ENCODE results near the gene RBBP4. TPM values are rescaled to one million over a fixed set of nuclear protein-coding genes. Genes with fewer than 3 reads are reported as not detected.

RBBP4 gene
- total RNA-seq, 1 experiment from 2014 or later, result 165 TPM

DNA sequence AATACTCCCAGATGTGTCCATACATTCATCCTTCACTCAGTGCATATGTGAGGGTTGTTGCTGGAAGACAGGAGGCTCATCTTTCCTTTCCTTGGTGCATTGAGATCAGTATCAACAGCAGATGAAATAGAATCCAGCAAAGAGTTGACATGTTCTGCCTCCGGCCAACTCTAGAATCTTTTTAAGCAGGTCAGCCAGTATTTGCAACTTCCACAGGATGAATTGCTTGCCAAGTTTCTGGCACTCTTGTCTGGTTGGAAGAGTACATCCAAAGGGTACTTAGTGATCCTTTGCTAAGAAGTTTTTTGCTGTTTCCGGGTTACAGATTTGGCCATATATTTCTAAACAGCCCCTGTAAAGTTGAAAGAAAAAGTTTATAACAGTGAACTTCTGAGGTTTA, 30.5 kb downstream of the RBBP4 start:
- Mint-ChIP-seq H3K4me1 (ENCODE audit: insufficient read depth, unreplicated experiment) (peaks cover 7% of the 10 kb centered on the region), H3K36me3 (ENCODE audit: insufficient read depth, unreplicated experiment) (peaks cover 98% of the 10 kb centered on the region), H3K4me3 (ENCODE audit: unreplicated experiment) (no peak overlapping the region), H3K27ac (ENCODE audit: low read depth, unreplicated experiment) (no peak overlapping the region), H3K27me3 (ENCODE audit: insufficient read depth, unreplicated experiment) (no peaks in the 10 kb centered on the region), H3K9me3 (ENCODE audit: unreplicated experiment) (no peaks in the 10 kb centered on the region)
- intact Hi-C loops (cut with micrococcal nuclease), result no loop called here
- no peak for DNase-seq (ENCODE audit: unreplicated experiment)
- POLR2A ChIA-PET, result no interaction called here
- no TSS peak for BruUV-seq (replicated peaks)
- CTCF ChIA-PET, result no interaction called here
- TF ChIP-seq, protein P1, sequence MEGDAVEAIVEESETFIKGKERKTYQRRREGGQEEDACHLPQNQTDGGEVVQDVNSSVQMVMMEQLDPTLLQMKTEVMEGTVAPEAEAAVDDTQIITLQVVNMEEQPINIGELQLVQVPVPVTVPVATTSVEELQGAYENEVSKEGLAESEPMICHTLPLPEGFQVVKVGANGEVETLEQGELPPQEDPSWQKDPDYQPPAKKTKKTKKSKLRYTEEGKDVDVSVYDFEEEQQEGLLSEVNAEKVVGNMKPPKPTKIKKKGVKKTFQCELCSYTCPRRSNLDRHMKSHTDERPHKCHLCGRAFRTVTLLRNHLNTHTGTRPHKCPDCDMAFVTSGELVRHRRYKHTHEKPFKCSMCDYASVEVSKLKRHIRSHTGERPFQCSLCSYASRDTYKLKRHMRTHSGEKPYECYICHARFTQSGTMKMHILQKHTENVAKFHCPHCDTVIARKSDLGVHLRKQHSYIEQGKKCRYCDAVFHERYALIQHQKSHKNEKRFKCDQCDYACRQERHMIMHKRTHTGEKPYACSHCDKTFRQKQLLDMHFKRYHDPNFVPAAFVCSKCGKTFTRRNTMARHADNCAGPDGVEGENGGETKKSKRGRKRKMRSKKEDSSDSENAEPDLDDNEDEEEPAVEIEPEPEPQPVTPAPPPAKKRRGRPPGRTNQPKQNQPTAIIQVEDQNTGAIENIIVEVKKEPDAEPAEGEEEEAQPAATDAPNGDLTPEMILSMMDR (IDR thresholded peaks at IDR 0.05; ENCODE audit: unreplicated experiment), result no peak

DNA sequence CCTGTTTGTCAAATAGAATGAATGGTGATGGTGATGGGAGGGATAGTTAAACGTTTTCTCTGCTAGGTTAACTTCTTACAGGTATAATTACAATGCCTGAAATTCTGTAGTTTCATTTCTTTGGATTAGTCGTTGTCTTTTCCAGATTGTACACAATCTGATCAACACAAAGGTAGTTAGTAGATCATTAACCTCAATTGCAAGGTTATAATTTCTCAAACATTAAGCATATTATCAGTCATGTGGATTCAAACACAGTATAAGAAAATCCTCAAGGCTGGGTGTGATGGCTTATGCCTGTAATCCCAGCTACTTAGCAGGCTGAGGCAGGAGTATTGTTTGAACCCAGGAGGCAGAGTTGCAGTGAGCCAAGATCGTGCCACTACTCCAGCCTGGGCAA, 31.0 kb downstream of the RBBP4 start:
- no TSS peak for BruUV-seq (replicated peaks)
- DNase-seq (ENCODE audit: unreplicated experiment), result no peak
- Mint-ChIP-seq H3K9me3 (ENCODE audit: unreplicated experiment) (no peaks in the 10 kb centered on the region), H3K27me3 (ENCODE audit: insufficient read depth, unreplicated experiment) (no peaks in the 10 kb centered on the region), H3K4me3 (ENCODE audit: unreplicated experiment) (no peak overlapping the region), H3K27ac (ENCODE audit: low read depth, unreplicated experiment) (no peak overlapping the region), H3K36me3 (ENCODE audit: insufficient read depth, unreplicated experiment) (peaks cover 98% of the 10 kb centered on the region), H3K4me1 (ENCODE audit: insufficient read depth, unreplicated experiment) (peaks cover 7% of the 10 kb centered on the region)
- CTCF ChIA-PET, result no interaction called here
- TF ChIP-seq, protein P1 (IDR thresholded peaks at IDR 0.05; ENCODE audit: unreplicated experiment), result no peak
- intact Hi-C loops (cut with micrococcal nuclease), result no loop called here
- POLR2A ChIA-PET, result no interaction called here

DNA sequence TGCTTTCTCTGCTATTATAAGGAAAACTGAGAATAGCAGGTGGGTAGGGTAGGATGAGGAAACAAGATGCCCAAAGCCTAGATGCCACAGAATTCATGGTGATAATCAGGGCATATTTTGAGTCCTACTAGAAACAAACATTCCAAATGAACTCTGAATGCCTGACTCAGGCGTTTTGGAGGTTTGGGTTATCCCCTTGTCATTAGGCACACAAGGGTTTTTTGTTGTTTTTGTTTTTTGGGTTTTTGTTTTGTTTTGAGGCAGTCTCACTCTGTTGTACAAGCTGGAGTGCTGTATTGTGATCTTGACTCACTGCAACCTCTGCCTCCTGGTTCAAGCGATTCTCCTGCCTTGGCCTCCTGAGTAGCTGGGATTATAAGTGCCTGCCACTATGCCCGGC, 32.4 kb downstream of the RBBP4 start:
- TF ChIP-seq, protein P1 (IDR thresholded peaks at IDR 0.05; ENCODE audit: unreplicated experiment), result no peak
- CTCF ChIA-PET, result interaction anchor here (1.0 kb wide), 1 partner anchor 29 kb away, joined by 7 read pairs; no protein-coding TSS in a partner anchor
- no peak for DNase-seq (ENCODE audit: unreplicated experiment)
- POLR2A ChIA-PET, result no interaction called here
- BruUV-seq (replicated peaks), result no TSS peak
- H3K36me3 Mint-ChIP-seq (ENCODE audit: insufficient read depth, unreplicated experiment), result peaks cover 92% of the 10 kb centered on the region
- no peaks in the 10 kb centered on the region for H3K27me3 Mint-ChIP-seq (ENCODE audit: insufficient read depth, unreplicated experiment)
- intact Hi-C loops (cut with micrococcal nuclease), result no loop called here
- H3K9me3 Mint-ChIP-seq (ENCODE audit: unreplicated experiment), result no peaks in the 10 kb centered on the region
- H3K4me1 Mint-ChIP-seq (ENCODE audit: insufficient read depth, unreplicated experiment), result peaks cover 7% of the 10 kb centered on the region
- H3K27ac Mint-ChIP-seq (ENCODE audit: low read depth, unreplicated experiment), result no peak overlapping the region
- H3K4me3 Mint-ChIP-seq (ENCODE audit: unreplicated experiment), result no peak overlapping the region

DNA sequence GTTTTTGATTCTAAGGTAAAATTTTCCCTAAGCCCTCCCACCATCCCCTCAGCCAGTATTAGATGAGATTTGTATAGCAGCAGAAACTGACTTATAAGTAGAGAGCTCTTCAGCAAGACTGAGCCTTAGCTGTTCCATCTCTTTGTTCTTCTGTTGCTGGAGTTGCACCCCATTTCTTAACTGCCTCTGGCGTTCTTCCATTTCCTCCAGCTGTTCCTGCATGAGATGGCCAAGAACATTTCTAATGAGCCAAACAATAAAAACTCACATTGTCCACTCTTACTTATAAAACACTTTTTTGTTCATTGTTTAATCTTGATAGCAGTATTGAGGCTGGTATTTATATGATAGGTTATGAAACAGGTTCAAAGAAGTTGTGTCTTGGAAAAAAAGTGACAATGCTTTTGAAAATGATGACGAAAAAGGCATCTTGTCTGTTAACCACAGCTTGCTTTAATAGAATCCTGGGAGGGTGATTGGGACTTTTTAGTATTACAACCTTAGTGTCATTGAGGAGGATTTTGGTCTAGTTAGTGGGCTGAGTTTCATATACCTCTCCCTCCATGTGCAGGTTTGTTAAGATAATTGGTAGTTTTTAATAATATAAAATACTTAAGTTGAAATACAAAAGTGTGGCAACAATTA, 33.3 kb downstream of the RBBP4 start:
- Mint-ChIP-seq H3K36me3 (ENCODE audit: insufficient read depth, unreplicated experiment) (peaks cover 83% of the 10 kb centered on the region), H3K27ac (ENCODE audit: low read depth, unreplicated experiment) (no peak overlapping the region), H3K4me3 (ENCODE audit: unreplicated experiment) (no peak overlapping the region), H3K4me1 (ENCODE audit: insufficient read depth, unreplicated experiment) (peaks cover 7% of the 10 kb centered on the region), H3K9me3 (ENCODE audit: unreplicated experiment) (no peaks in the 10 kb centered on the region), H3K27me3 (ENCODE audit: insufficient read depth, unreplicated experiment) (no peaks in the 10 kb centered on the region)
- ChIA-PET CTCF (interaction anchor here (0.9 to 1.1 kb wide), 3 partner anchors 28 to 282 kb away, joined by 3 to 7 read pairs (median 3); no protein-coding TSS in a partner anchor), POLR2A (interaction anchor here (0.7 to 1.1 kb wide), 5 partner anchors 11 to 541 kb away, joined by 3 read pairs; no protein-coding TSS in a partner anchor)
- TF ChIP-seq, protein P1 (IDR thresholded peaks at IDR 0.05; ENCODE audit: unreplicated experiment), result no peak
- BruUV-seq (replicated peaks), result no TSS peak
- intact Hi-C loops (cut with micrococcal nuclease), result no loop called here
- DNase-seq (ENCODE audit: unreplicated experiment), result no peak

All from MCF 10A (cell line).